Brain microvascular endothelial cell (primary cell): ENCODE data around the gene QSER1.
A peak's percentile ranks its signal among the peaks of the same experiment; 100 is the strongest.
"Not testable (repeated sequence)": the region's sequence is repeated elsewhere in the genome, so short reads cannot be mapped to it uniquely, and the experiment has no call there.

ENCODE experiments used
- DNase-seq: peaks from one replicate; pipeline ENCODE4 v3.0.0-alpha.2; 2020
- H3K27ac ChIP-seq: fragments of 250-450 bp; sonication (Bioruptor Pico); 2 replicates; pipeline ENCODE4 v1.5.1; 2020; ENCODE audit warnings: mild to moderate bottlenecking, moderate library complexity
- H3K27me3 ChIP-seq: fragments of 250-450 bp; sonication (Bioruptor Pico); replicated peaks from 2 replicates; pipeline ENCODE4 v1.5.1; 2020; ENCODE audit warnings: mild to moderate bottlenecking
- H3K36me3 ChIP-seq: fragments of 250-450 bp; sonication (Bioruptor Pico); replicated peaks from 2 replicates; pipeline ENCODE4 v1.5.1; 2020; ENCODE audit warnings: mild to moderate bottlenecking
- H3K4me3 ChIP-seq: 2 replicates; pipeline ENCODE4 v1.5.1; 2011; ENCODE audit warnings: low read depth, mild to moderate bottlenecking, control low read depth, low read length, moderate library complexity
- CTCF ChIP-seq: IDR thresholded peaks from 2 replicates; pipeline ENCODE4 v1.5.1; 2011; ENCODE audit warnings: low read depth, mild to moderate bottlenecking, moderate library complexity, low read length, control low read depth, inconsistent platforms; ENCODE audit errors: missing control alignments
- in situ Hi-C: cut with HindIII; loops from 2 replicates; pipeline ENCODE4 v1.10.0; 2017; ENCODE audit warnings: low sequenced_read_pairs, low pct_ligation_motif_present

Gene QSER1

GRCh38 chr11:32886180-32886579 is 6.4 kb upstream of the QSER1 start:
- Histone ChIP-seq H3K36me3 (no peaks in the 10 kb centered on the region), H3K27me3 (no peaks in the 10 kb centered on the region), H3K27ac (no peak overlapping the region), H3K4me3 (no peak overlapping the region)
- DNase-seq = no peak
- in situ Hi-C loops = no loop called here
- no peak for TF ChIP-seq CTCF

GRCh38 chr11:32887707-32888383 is 4.8 kb upstream of the QSER1 start:
- H3K27me3 ChIP-seq, H3K27ac ChIP-seq, DNase-seq, H3K36me3 ChIP-seq, H3K4me3 ChIP-seq, in situ Hi-C loops: not testable (repeated sequence)

- H3K27me3 ChIP-seq, H3K36me3 ChIP-seq, H3K27ac ChIP-seq, H3K4me3 ChIP-seq, in situ Hi-C loops, DNase-seq: not testable (repeated sequence)
Measured at GRCh38 chr11:32888384-32888710, 4.3 kb upstream of the QSER1 start.

- no peak overlapping the region for H3K4me3 ChIP-seq
- DNase-seq = peak; percentile 1
Measured at GRCh38 chr11:32888805-32889204, 3.8 kb upstream of the QSER1 start.

GRCh38 chr11:32890843-32891656 is 1.6 kb upstream of the QSER1 start:
- no peak for DNase-seq
- in situ Hi-C loops = no loop called here
- Histone ChIP-seq H3K27me3 (no peaks in the 10 kb centered on the region), H3K27ac (no peak overlapping the region), H3K36me3 (no peaks in the 10 kb centered on the region), H3K4me3 (no peak overlapping the region)
- TF ChIP-seq CTCF = no peak

More at GRCh38 chr11:32888805-32889204, 3.8 kb upstream of the QSER1 start:
- Histone ChIP-seq H3K27me3 (no peaks in the 10 kb centered on the region), H3K27ac (no peak overlapping the region), H3K36me3 (no peaks in the 10 kb centered on the region)
- in situ Hi-C loops = no loop called here
- no peak for TF ChIP-seq CTCF

GRCh38 chr11:32891657-32892354 is 805 bp upstream of the QSER1 start:
- no peak for DNase-seq
- no peak for TF ChIP-seq CTCF
- H3K27ac ChIP-seq = peak overlapping the region; percentile 72
- peak overlapping the region; percentile 87 for H3K4me3 ChIP-seq
- no peaks in the 10 kb centered on the region for H3K27me3 ChIP-seq
- H3K36me3 ChIP-seq = no peaks in the 10 kb centered on the region
- in situ Hi-C loops = no loop called here
